ENCODE measurements around the gene RALGAPA1.

RALGAPA1 gene

DNA sequence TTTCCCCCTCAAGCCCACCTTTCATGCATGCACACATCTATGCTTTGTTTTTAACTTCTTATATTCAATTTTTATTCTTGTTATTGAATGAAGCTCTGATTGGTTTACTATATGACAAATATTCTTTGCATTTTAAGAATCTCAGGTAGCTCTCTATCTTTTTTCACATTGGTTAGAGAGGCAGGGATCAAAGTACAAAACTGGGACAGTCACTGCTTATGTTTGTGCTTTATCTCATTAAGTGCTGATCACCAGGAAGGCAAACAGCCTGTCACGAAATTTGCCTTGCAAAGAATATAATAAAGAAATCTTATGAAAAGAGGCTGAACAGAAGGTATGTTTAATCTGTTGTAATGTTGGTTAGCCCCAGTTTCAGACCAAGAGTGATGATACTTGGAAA lies 304.8 kb downstream of the RALGAPA1 start:
- TF ChIP-seq, protein P1, sequence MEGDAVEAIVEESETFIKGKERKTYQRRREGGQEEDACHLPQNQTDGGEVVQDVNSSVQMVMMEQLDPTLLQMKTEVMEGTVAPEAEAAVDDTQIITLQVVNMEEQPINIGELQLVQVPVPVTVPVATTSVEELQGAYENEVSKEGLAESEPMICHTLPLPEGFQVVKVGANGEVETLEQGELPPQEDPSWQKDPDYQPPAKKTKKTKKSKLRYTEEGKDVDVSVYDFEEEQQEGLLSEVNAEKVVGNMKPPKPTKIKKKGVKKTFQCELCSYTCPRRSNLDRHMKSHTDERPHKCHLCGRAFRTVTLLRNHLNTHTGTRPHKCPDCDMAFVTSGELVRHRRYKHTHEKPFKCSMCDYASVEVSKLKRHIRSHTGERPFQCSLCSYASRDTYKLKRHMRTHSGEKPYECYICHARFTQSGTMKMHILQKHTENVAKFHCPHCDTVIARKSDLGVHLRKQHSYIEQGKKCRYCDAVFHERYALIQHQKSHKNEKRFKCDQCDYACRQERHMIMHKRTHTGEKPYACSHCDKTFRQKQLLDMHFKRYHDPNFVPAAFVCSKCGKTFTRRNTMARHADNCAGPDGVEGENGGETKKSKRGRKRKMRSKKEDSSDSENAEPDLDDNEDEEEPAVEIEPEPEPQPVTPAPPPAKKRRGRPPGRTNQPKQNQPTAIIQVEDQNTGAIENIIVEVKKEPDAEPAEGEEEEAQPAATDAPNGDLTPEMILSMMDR (IDR thresholded peaks at IDR 0.05; ENCODE audit: borderline replicate concordance, insufficient read depth, low read depth, low read length): no peak
- no peak overlapping the region for H3K4me3 ChIP-seq (ENCODE audit: low read depth, low read length)

DNA sequence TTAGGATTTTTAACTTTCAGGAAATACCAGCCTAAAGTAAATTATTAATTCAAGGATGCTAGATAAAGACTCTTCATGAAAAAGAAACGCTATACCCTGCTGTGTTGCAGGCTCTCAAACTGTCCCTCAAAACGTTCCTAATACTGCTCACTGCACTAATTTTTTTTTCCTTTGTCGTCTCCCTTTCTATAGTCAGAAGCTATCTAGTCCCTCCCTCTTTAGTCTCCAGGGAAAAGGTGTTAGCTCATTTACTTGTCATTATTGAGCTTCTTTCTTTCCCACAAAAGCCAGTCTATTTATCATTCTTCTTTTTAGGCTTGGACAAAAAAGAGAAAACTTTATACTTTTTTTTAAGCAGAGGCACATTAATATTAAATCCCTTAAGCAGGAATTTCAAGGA lies 305.4 kb downstream of the RALGAPA1 start:
- no peak overlapping the region for H3K4me3 ChIP-seq (ENCODE audit: low read depth, low read length)
- TF ChIP-seq, protein P1 (IDR thresholded peaks at IDR 0.05; ENCODE audit: borderline replicate concordance, insufficient read depth, low read depth, low read length): no peak

DNA sequence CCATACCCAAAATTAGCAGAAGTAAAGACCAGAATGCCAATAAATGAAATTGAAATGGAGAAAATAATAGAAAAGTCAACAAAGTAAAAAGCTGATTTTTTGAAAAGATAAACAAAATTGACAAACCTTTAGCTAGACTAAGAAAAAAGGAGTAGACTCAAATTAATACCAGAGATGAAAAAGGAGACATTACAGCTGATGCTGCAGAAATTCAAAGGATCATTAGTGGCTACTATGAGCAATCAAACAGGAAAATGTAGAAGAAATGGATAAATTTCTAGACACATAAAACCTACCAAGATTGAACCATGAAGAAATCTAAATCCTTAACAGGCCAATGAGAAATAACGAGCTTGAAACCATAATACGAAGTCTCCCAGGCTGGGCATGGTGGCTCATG lies 309.9 kb downstream of the RALGAPA1 start:
- TF ChIP-seq, protein P1 (IDR thresholded peaks at IDR 0.05; ENCODE audit: borderline replicate concordance, insufficient read depth, low read depth, low read length): no peak
- H3K4me3 ChIP-seq (ENCODE audit: low read depth, low read length): no peak overlapping the region

DNA sequence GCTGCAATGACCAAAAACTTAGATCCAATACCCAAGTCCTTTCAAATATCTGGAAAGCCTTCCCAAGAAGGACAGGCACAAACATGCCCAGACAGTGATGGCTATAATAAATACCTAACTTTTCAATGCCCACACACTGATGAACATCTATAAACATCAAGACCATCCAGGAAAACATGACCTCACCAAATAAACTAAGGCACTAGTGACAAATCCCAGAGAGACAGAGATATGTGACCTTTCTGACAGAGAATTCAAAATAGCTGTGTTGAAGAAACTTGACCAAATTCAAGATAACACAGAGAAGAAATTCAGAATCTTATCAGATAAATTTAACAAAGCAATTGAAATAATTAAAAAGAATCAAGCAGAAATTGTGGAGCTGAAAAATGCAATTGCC lies 313.8 kb downstream of the RALGAPA1 start:
- TF ChIP-seq, protein P1 (IDR thresholded peaks at IDR 0.05; ENCODE audit: borderline replicate concordance, insufficient read depth, low read depth, low read length): no peak
- no peak overlapping the region for H3K4me3 ChIP-seq (ENCODE audit: low read depth, low read length)

GRCh38 chr14:35492569-35493014 lies 316.5 kb downstream of the RALGAPA1 start:
- no peak overlapping the region for H3K4me3 ChIP-seq (ENCODE audit: low read depth, low read length)
- TF ChIP-seq, protein P1 (IDR thresholded peaks at IDR 0.05; ENCODE audit: borderline replicate concordance, insufficient read depth, low read depth, low read length): no peak

All from GM12875 (cell line).